HAP-1 (cell line): ENCODE data around the gene SAT2.

Experiments
- DNase-seq, 2 experiments: peaks; one replicate each; pipeline ENCODE4 v3.0.0-alpha.2; 2016 to 2020; ENCODE audit warnings: low spot score in 2 of 2
- H3K27me3 ChIP-seq: fragments of 250-450 bp; sonication (Bioruptor Pico); 2 replicates; pipeline ENCODE4 v1.5.1; 2020; ENCODE audit warnings: low read depth, mild to moderate bottlenecking, moderate library complexity
- H3K36me3 ChIP-seq: fragments of 250-450 bp; sonication (Bioruptor Pico); replicated peaks from 2 replicates; pipeline ENCODE4 v1.5.1; 2020; ENCODE audit warnings: mild to moderate bottlenecking
- H3K4me1 ChIP-seq: fragments of 250-450 bp; sonication (Bioruptor Pico); 2 replicates; pipeline ENCODE4 v1.5.1; 2020; ENCODE audit warnings: mild to moderate bottlenecking
- H3K4me3 ChIP-seq: fragments of 250-450 bp; sonication (Bioruptor Pico); 2 replicates; pipeline ENCODE4 v1.5.1; 2020; ENCODE audit warnings: mild to moderate bottlenecking, moderate library complexity
- H3K9me3 ChIP-seq: fragments of 250-450 bp; sonication (Bioruptor Pico); 2 replicates; pipeline ENCODE4 v1.5.1; 2020; ENCODE audit warnings: mild to moderate bottlenecking, moderate library complexity
- in situ Hi-C: fragments of 300-500 bp; cut with MboI; formaldehyde crosslinking; loops from 3 replicates; pipeline ENCODE4 v1.14.3; 2020; ENCODE audit warnings: low sequenced_read_pairs, inconsistent platforms, mixed read lengths

Gene SAT2

GRCh38 chr17:7580604-7581575 is 46.7 kb downstream of the SAT2 start:
- no peaks in the 10 kb centered on the region for H3K27me3 ChIP-seq
- H3K9me3 ChIP-seq, result no peaks in the 10 kb centered on the region
- H3K36me3 ChIP-seq, result peaks cover 38% of the 10 kb centered on the region
- DNase-seq, result no peak
- H3K4me3 ChIP-seq, result no peak overlapping the region
- peaks cover 21% of the 10 kb centered on the region for H3K4me1 ChIP-seq
- in situ Hi-C loops, result no loop called here

GRCh38 chr17:7579834-7580603 is 47.6 kb downstream of the SAT2 start:
- peaks cover 25% of the 10 kb centered on the region for H3K4me1 ChIP-seq

GRCh38 chr17:7579001-7579833 is 48.4 kb downstream of the SAT2 start, which contains the start of gene CD68:
Gene CD68, plus strand, starts transcription at chr17:7579638. Its CDS starts 40 bp downstream, at chr17:7579678.
- no peak within 1 kb of the TSS for H3K4me3 ChIP-seq
- no peaks in the 10 kb centered on the region for H3K27me3 ChIP-seq
- peak; percentile 63 to 70 for DNase-seq
- H3K36me3 ChIP-seq, result peaks cover 54% of the 10 kb centered on the region
- peaks cover 27% of the 10 kb centered on the region for H3K4me1 ChIP-seq
- in situ Hi-C loops, result no loop called here
- no peaks in the 10 kb centered on the region for H3K9me3 ChIP-seq

More at GRCh38 chr17:7579834-7580603, 47.6 kb downstream of the SAT2 start:
- Histone ChIP-seq H3K27me3 (no peaks in the 10 kb centered on the region), H3K4me3 (no peak overlapping the region), H3K9me3 (no peaks in the 10 kb centered on the region), H3K36me3 (peaks cover 46% of the 10 kb centered on the region)
- peak in 1 of 2 experiments; percentile 60 for DNase-seq
- in situ Hi-C loops, result no loop called here

- Histone ChIP-seq H3K27me3 (no peaks in the 10 kb centered on the region), H3K4me3 (no peak overlapping the region), H3K4me1 (peaks cover 19% of the 10 kb centered on the region), H3K9me3 (no peaks in the 10 kb centered on the region), H3K36me3 (peaks cover 66% of the 10 kb centered on the region)
- DNase-seq, result no peak
- in situ Hi-C loops, result no loop called here
Observed at GRCh38 chr17:7577327-7578199, 50.1 kb downstream of the SAT2 start.

- no peak for DNase-seq
- H3K4me3 ChIP-seq, result no peak overlapping the region
- H3K9me3 ChIP-seq, result no peaks in the 10 kb centered on the region
- H3K4me1 ChIP-seq, result peaks cover 12% of the 10 kb centered on the region
- in situ Hi-C loops, result no loop called here
- peaks cover 66% of the 10 kb centered on the region for H3K36me3 ChIP-seq
- H3K27me3 ChIP-seq, result no peaks in the 10 kb centered on the region
Observed at GRCh38 chr17:7576432-7576937, 51.1 kb downstream of the SAT2 start.
